HG03575 (cell line): ENCODE data around the gene TCF21.
A peak's percentile ranks its signal among the peaks of the same experiment; 100 is the strongest.

Source experiments
- ATAC-seq: cut with Tn5 transposase; IDR thresholded peaks from one replicate; pipeline ENCODE4 v1.9.1; 2021; ENCODE audit not compliant: unreplicated experiment, insufficient number of reproducible peaks, low FRiP score; ENCODE audit errors: extremely low read depth

TCF21 gene

GRCh38 chr6:133887156-133887879 is 1.6 kb upstream of the TCF21 start:
- no peak for ATAC-seq

- no peak for ATAC-seq
These were observed 1.1 kb upstream of the TCF21 start for GRCh38 chr6:133887880-133888230.

- ATAC-seq, result no peak
These were observed 867 bp downstream of the TCF21 start for GRCh38 chr6:133889557-133890403.

- no peak for ATAC-seq
These were observed 1.8 kb downstream of the TCF21 start for GRCh38 chr6:133890711-133891148.

- no peak for ATAC-seq
These were observed 2.4 kb downstream of the TCF21 start for GRCh38 chr6:133891149-133891926.

GRCh38 chr6:133891927-133892812 is 3.3 kb downstream of the TCF21 start:
- ATAC-seq, result no peak

- no peak for ATAC-seq
These were observed 4.1 kb downstream of the TCF21 start for GRCh38 chr6:133892813-133893691.

- ATAC-seq, result no peak
These were observed 5.0 kb downstream of the TCF21 start for GRCh38 chr6:133893946-133894345.

- ATAC-seq, result no peak
These were observed 5.5 kb downstream of the TCF21 start for GRCh38 chr6:133894369-133894768.

GRCh38 chr6:133894795-133895358 is 6.0 kb downstream of the TCF21 start:
- no peak for ATAC-seq

- ATAC-seq, result no peak
These were observed 6.8 kb downstream of the TCF21 start for GRCh38 chr6:133895573-133896343.

GRCh38 chr6:133896344-133896721 is 7.4 kb downstream of the TCF21 start:
- ATAC-seq, result no peak

- no peak for ATAC-seq
These were observed 9.3 kb downstream of the TCF21 start for GRCh38 chr6:133898263-133898662.

- ATAC-seq, result no peak
These were observed 10.6 kb downstream of the TCF21 start for GRCh38 chr6:133899556-133899955.

- no peak for ATAC-seq
These were observed 14.9 kb downstream of the TCF21 start for GRCh38 chr6:133903855-133904254.

GRCh38 chr6:133906050-133906449 is 17.1 kb downstream of the TCF21 start:
- ATAC-seq, result no peak

- ATAC-seq, result peak; percentile 46
These were observed 27.8 kb downstream of the TCF21 start for GRCh38 chr6:133916650-133917151.
